Liver (tissue), 9 donors: ENCODE measurements around the gene PPP1R26. TPM values are rescaled to one million over a fixed set of nuclear protein-coding genes. Genes with fewer than 3 reads are reported as not detected.

Experiments used
- DNase-seq: peaks from one replicate; pipeline ENCODE4 v3.0.0-alpha.2; 2017; ENCODE audit warnings: low spot score
- H3K27ac ChIP-seq, 2 donors: one replicate each; pipeline ENCODE4 v1.7.0; 2013; ENCODE audit warnings: inconsistent platforms in 2 of 2, low read length in 2 of 2, control low read depth in 1 of 2, low read depth in 1 of 2, mild to moderate bottlenecking in 1 of 2
- H3K27me3 ChIP-seq, 4 donors: one replicate each; pipeline versions ENCODE4 v1.6.1 to v1.7.0; 2013; ENCODE audit warnings: low read length in 3 of 4, inconsistent platforms in 1 of 4, mild to moderate bottlenecking in 1 of 4, moderate library complexity in 1 of 4; ENCODE audit not compliant: control insufficient read depth in 4 of 4, insufficient read depth in 4 of 4
- H3K36me3 ChIP-seq, 4 donors: one replicate each; pipeline versions ENCODE4 v1.6.1 to v1.7.0; 2013; ENCODE audit warnings: low read length in 3 of 4, mild to moderate bottlenecking in 3 of 4, low read depth in 1 of 4, moderate library complexity in 1 of 4; ENCODE audit not compliant: control insufficient read depth in 4 of 4, insufficient read depth in 3 of 4
- H3K4me1 ChIP-seq, 4 donors: one replicate each; pipeline versions ENCODE4 v1.6.1 to v1.7.0; 2013; ENCODE audit warnings: low read length in 3 of 4, mild to moderate bottlenecking in 3 of 4, moderate library complexity in 1 of 4; ENCODE audit not compliant: control insufficient read depth in 4 of 4, insufficient read depth in 4 of 4
- H3K4me3 ChIP-seq, 3 donors: one replicate each; pipeline versions ENCODE4 v1.6.1 to v1.7.0; 2013; ENCODE audit warnings: low read length in 3 of 3, control low read depth in 1 of 3, low read depth in 1 of 3, mild to moderate bottlenecking in 1 of 3
- H3K9ac ChIP-seq, 2 donors: one replicate each; pipeline ENCODE4 v1.7.0; 2013; ENCODE audit warnings: low read length in 2 of 2, mild to moderate bottlenecking in 2 of 2, moderate library complexity in 2 of 2, control low read depth in 1 of 2, low read depth in 1 of 2
- H3K9me3 ChIP-seq, 4 donors: one replicate each; pipeline versions ENCODE4 v1.6.1 to v1.7.0; 2013; ENCODE audit warnings: low read length in 3 of 4; ENCODE audit not compliant: control insufficient read depth in 4 of 4
- EGR1 ChIP-seq, 2 donors: IDR thresholded peaks; 2 replicates each; pipeline ENCODE4 v1.6.1; 2016 to 2018; ENCODE audit warnings: antibody characterized with exemption in 2 of 2, low read depth in 2 of 2
- FOXA2 ChIP-seq: IDR thresholded peaks from 2 replicates; pipeline ENCODE4 v1.6.1; 2016; ENCODE audit warnings: antibody characterized with exemption
- GABPA ChIP-seq, 2 donors: IDR thresholded peaks in 1 of 2; conservative IDR thresholded peaks in 1 of 2; 2 replicates each; pipeline ENCODE4 v1.6.1; 2016; ENCODE audit warnings: antibody characterized with exemption in 2 of 2, mild to moderate bottlenecking in 1 of 2, moderate library complexity in 1 of 2
- HNF4A ChIP-seq, 2 donors: conservative IDR thresholded peaks; 2 replicates each; pipeline ENCODE4 v1.6.1; 2016; ENCODE audit warnings: antibody characterized with exemption in 2 of 2, mild to moderate bottlenecking in 2 of 2
- HNF4G ChIP-seq: IDR thresholded peaks from 2 replicates; pipeline ENCODE4 v1.6.1; 2016; ENCODE audit warnings: antibody characterized with exemption
- RAD21 ChIP-seq, 2 donors: IDR thresholded peaks; 2 replicates each; pipeline ENCODE4 v1.6.1; 2016; ENCODE audit warnings: antibody characterized with exemption in 2 of 2, mild to moderate bottlenecking in 2 of 2
- RXRA ChIP-seq, 2 donors: IDR thresholded peaks; 2 replicates each; pipeline ENCODE4 v1.6.1; 2017 to 2018; ENCODE audit warnings: antibody characterized with exemption in 2 of 2, mild to moderate bottlenecking in 1 of 2
- TAF1 ChIP-seq: conservative IDR thresholded peaks from 2 replicates; pipeline ENCODE4 v1.6.1; 2016; ENCODE audit warnings: antibody characterized with exemption, mild to moderate bottlenecking
- YY1 ChIP-seq: IDR thresholded peaks from 2 replicates; pipeline ENCODE4 v1.6.1; 2016; ENCODE audit warnings: antibody characterized with exemption, mild to moderate bottlenecking
- WGBS: extraction: QIAGEN DNeasy Blood & Tissue Kit; methylation state at CpG from one replicate; pipeline ENCODE4 v1.1.7; 2013; 5-methylcytosine and 5-hydroxymethylcytosine counted together
- polyA plus RNA-seq, 2 donors: library from polyadenylated mRNA; stranded (reverse) in 1 of 2; unstranded in 1 of 2; fragments of 200-250 nt in 1 of 2; fragments of >200 nt in 1 of 2; fragmentation: Nextera tagmentation in 1 of 2; extraction: Ambion mirVana in 1 of 2; gene quantifications; one replicate each; pipeline versions ENCODE4 v1.2.1 to v1.2.3, GENCODE V29; 2013 to 2015
- total RNA-seq, 2 donors: library from RNA; depleted of rRNA; stranded (reverse); fragments of >200 nt; gene quantifications; one replicate each; pipeline ENCODE4 v1.2.3, GENCODE V29; 2014
- TF ChIP-seq, protein P1 (sequence below): IDR thresholded peaks from 2 replicates; pipeline ENCODE4 v1.6.1; 2016; ENCODE audit warnings: antibody characterized with exemption
- TF ChIP-seq, protein P2 (sequence below): IDR thresholded peaks from 2 replicates; pipeline ENCODE4 v1.6.1; 2016; ENCODE audit warnings: antibody characterized with exemption
- donor health status: healthy.
- donor health status: healthy.
- donor health status: healthy.
- donor health status: healthy.
- donor health status: healthy.

Gene PPP1R26
- total and polyA plus RNA-seq, 4 donors, result 1.5 to 9.5 (median 4.2) TPM

DNA sequence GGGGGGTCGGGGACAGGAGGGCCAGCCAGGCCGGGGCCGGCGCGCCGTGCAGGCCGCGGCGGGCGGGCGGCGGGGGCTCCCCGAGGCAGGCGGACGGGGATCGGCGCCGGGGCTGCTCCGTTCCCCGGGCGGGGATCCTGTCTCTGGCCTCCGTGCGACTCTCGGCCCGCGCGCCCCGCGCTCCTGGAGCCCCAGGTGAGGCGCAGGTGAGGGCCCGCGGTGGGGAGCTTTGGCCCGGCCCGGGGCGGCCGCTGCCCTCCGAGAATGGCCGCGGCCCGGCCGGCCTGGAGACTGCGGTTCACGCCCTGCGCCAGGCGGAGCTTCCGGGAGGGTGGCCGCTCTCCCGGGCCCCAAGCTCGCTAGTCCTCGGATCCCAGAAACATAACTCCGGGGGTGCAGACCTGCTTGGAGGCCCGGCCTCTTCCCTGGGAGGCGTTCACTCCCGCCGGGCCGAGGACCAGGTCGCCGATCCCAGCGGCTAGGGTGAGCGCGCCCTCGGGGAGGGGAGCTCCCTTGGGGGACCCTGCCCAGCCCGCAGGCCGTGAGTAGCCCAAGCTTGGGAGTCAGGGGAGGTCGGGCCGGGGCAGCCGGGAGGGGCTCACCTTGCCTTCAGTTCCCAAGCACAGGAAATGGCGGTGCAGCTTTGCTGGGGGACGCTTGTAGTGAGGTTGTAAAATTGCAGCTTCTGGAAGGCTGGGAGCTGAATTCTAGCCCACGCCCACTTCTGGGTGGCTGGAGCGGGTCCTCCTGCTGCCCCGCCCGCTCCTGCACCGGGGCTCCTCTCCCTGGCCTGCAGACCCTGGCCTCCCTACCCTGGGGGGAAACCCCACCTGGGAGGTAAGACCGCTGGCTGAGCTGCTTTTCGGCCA, 723 bp downstream of the PPP1R26 start:
- peak overlapping the region; percentile 37 to 41 for H3K27ac ChIP-seq
- no peaks in the 10 kb centered on the region for H3K27me3 ChIP-seq
- TF ChIP-seq HNF4A (conservative IDR thresholded peaks at IDR 0.05), result no peak
- TF ChIP-seq YY1, result peak; percentile 25
- peak overlapping the region in 1 of 2 donors; percentile 54 for H3K9ac ChIP-seq
- peaks cover 0 to 18% (median 4%) of the 10 kb centered on the region in 4 donors for H3K36me3 ChIP-seq
- no peaks in the 10 kb centered on the region for H3K9me3 ChIP-seq
- under 1% methylated on average over 76 of the region's 76 CpGs for WGBS
- peak overlapping the region; percentile 32 to 94 (median 91) for H3K4me3 ChIP-seq
- peaks cover 4 to 27% (median 16%) of the 10 kb centered on the region in 4 donors for H3K4me1 ChIP-seq
- DNase-seq, result no peak

DNA sequence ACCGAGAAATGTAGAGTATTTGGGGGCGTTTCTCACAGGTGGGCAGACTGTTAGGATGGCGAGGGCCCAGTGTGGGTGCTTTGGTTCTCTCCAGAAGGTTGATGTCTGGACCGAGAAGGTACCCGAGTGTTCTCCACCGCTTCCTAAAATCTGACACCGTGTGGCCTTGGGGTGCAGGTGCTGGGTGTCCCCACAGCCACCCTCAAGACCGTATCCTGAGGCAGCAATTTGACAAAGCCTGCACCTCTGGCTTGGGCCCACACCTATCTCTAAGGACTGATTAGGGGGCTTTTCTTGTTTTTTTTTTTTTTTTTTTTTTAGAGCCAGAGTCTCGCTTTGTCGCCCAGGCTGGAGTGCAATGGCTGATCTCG, 1.3 kb downstream of the PPP1R26 start:
- Histone ChIP-seq H3K9me3 (no peaks in the 10 kb centered on the region), H3K27me3 (no peaks in the 10 kb centered on the region), H3K4me3 (peak overlapping the region in 2 of 3 donors; percentile 91 to 94), H3K4me1 (peaks cover 4 to 30% (median 16%) of the 10 kb centered on the region in 4 donors), H3K9ac (no peak overlapping the region), H3K27ac (no peak overlapping the region), H3K36me3 (peaks cover 0 to 24% (median 7%) of the 10 kb centered on the region in 4 donors)
- 49% methylated on average over 11 of the region's 11 CpGs for WGBS
- DNase-seq, result no peak
- TF ChIP-seq EGR1 (IDR thresholded peaks at IDR 0.05; ENCODE audit: low read depth in 2 of 2) (no peak), HNF4G (no peak)

DNA sequence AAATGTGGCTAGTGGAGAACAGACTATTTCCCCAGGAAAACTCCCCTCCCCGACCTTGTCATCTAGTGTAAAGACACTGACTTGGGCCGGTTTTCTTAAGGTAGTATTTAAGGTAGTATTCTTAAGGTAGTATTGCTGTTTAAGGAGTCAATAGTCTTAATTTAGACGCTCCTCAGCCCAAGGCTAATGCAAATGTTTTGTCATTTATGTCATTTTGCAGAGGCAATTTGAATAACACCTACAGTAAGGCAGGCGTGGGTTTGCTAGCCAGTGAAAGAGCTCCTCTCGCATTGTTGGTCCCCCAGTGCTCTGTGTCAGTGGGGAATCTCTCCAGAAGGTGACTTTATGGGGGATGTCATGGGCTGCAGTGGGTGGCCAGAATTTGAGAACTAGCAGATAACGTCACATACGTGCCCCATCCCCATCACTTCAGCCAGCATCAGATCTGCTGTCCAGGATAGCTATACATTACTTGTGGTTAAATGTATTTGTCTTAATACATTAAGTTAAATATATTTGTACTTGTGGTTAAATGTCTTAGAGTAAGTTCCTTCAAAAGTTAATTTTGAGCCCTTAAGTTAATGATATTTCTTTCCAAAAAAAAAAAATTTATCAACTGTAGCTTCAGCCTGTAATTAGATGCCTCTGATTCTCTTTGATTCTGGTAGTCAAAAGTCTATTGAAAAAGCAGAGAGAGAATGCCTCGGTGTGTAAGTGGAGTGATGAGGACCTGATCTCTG, 2.6 kb downstream of the PPP1R26 start:
- no peak overlapping the region for H3K9ac ChIP-seq
- H3K9me3 ChIP-seq, result no peaks in the 10 kb centered on the region
- WGBS, result 78% methylated on average over 8 of the region's 8 CpGs
- peaks cover 4 to 30% (median 16%) of the 10 kb centered on the region in 4 donors for H3K4me1 ChIP-seq
- H3K27ac ChIP-seq, result no peak overlapping the region
- H3K4me3 ChIP-seq, result no peak overlapping the region
- TF ChIP-seq EGR1 (IDR thresholded peaks at IDR 0.05; ENCODE audit: low read depth in 2 of 2), result no peak
- no peak for TF ChIP-seq RXRA (IDR thresholded peaks at IDR 0.05)
- H3K27me3 ChIP-seq, result no peaks in the 10 kb centered on the region
- H3K36me3 ChIP-seq, result peaks cover 0 to 32% (median 9%) of the 10 kb centered on the region in 4 donors
- DNase-seq, result no peak

DNA sequence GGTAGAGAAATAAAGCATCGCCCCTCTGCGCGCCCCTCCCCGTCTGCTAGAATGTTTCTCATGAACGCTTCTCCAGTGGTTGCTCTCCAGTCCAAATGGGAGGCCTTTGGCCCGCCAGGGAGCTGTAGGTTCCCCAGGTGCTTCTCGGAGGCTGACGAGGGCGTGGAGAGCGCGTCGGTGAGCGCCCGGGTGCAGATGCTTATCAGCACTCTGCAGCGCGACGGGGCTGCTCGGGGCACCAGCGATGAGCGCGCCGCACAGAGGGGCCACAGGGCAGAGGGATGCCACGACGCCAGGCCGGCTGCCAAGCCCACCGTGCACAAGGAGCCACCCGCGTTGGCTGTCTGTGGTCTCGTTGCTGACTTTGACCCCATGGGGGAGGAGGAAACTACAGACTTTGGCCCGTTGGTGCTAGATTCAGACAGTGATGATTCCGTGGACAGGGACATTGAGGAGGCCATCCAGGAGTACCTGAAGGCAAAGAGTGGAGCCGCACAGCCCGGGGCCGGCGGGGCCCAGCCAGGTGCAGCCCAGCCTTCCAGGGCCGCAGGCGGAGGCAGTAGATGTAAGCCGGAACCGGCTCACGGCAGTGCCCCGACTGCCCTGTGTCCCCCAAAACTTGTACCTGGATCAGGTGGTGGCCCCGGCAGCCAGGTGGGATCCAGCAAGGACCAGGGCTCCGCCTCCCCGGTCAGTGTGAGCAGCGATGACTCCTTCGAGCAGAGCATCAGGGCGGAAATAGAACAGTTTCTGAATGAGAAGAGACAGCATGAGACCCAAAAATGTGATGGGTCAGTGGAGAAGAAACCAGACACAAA, 5.1 kb downstream of the PPP1R26 start:
- H3K9me3 ChIP-seq, result no peaks in the 10 kb centered on the region
- no peak overlapping the region for H3K27ac ChIP-seq
- WGBS, result 89% methylated on average over 47 of the region's 47 CpGs
- no peaks in the 10 kb centered on the region for H3K27me3 ChIP-seq
- peaks cover 7 to 35% (median 20%) of the 10 kb centered on the region in 4 donors for H3K4me1 ChIP-seq
- H3K9ac ChIP-seq, result no peak overlapping the region
- no peak overlapping the region for H3K4me3 ChIP-seq
- no peak for DNase-seq
- TF ChIP-seq EGR1 (IDR thresholded peaks at IDR 0.05; ENCODE audit: low read depth in 2 of 2) (no peak), FOXA2 (no peak), RAD21 (IDR thresholded peaks at IDR 0.05) (no peak), GABPA (IDR thresholded peaks at IDR 0.05 in 1 of 2, conservative IDR thresholded peaks at IDR 0.05 in 1 of 2) (no peak), RXRA (IDR thresholded peaks at IDR 0.05) (no peak), TAF1 (no peak), HNF4A (conservative IDR thresholded peaks at IDR 0.05) (no peak)
- TF ChIP-seq, protein P1, sequence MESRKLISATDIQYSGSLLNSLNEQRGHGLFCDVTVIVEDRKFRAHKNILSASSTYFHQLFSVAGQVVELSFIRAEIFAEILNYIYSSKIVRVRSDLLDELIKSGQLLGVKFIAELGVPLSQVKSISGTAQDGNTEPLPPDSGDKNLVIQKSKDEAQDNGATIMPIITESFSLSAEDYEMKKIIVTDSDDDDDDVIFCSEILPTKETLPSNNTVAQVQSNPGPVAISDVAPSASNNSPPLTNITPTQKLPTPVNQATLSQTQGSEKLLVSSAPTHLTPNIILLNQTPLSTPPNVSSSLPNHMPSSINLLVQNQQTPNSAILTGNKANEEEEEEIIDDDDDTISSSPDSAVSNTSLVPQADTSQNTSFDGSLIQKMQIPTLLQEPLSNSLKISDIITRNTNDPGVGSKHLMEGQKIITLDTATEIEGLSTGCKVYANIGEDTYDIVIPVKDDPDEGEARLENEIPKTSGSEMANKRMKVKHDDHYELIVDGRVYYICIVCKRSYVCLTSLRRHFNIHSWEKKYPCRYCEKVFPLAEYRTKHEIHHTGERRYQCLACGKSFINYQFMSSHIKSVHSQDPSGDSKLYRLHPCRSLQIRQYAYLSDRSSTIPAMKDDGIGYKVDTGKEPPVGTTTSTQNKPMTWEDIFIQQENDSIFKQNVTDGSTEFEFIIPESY, result no peak
- TF ChIP-seq, protein P2, sequence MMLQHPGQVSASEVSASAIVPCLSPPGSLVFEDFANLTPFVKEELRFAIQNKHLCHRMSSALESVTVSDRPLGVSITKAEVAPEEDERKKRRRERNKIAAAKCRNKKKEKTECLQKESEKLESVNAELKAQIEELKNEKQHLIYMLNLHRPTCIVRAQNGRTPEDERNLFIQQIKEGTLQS, result no peak
- peaks cover 2 to 32% (median 10%) of the 10 kb centered on the region in 4 donors for H3K36me3 ChIP-seq
